NT2/D1 (cell line): ENCODE data around the gene COPZ1.

ENCODE experiments used
- DNase-seq: peaks from one replicate; pipeline ENCODE4 v3.0.0-alpha.2; 2011; ENCODE audit warnings: low read depth, low spot score
- H3K27me3 ChIP-seq: 2 replicates; pipeline ENCODE4 v1.6.0; 2011; ENCODE audit warnings: mild to moderate bottlenecking; ENCODE audit not compliant: insufficient read length, insufficient read depth
- H3K36me3 ChIP-seq: 2 replicates; pipeline ENCODE4 v1.6.1; 2011; ENCODE audit warnings: mild to moderate bottlenecking, low read length, mixed read lengths; ENCODE audit not compliant: insufficient read depth, insufficient read length
- H3K4me1 ChIP-seq: 2 replicates; pipeline ENCODE4 v1.5.1; 2011; ENCODE audit not compliant: insufficient read depth, insufficient read length
- H3K4me3 ChIP-seq: 2 replicates; pipeline ENCODE4 v1.5.1; 2011; ENCODE audit warnings: low read depth; ENCODE audit not compliant: insufficient read length
- H3K9ac ChIP-seq: 2 replicates; pipeline ENCODE4 v1.6.0; 2011; ENCODE audit warnings: low read depth; ENCODE audit not compliant: insufficient read length
- H3K9me3 ChIP-seq: 2 replicates; pipeline ENCODE4 v1.5.1; 2011; ENCODE audit warnings: mild to moderate bottlenecking, low read length; ENCODE audit not compliant: insufficient read depth
- SUZ12 ChIP-seq: IDR thresholded peaks from 2 replicates; pipeline ENCODE4 v1.6.1; 2011; ENCODE audit not compliant: insufficient read length, insufficient read depth; ENCODE audit errors: extremely low read depth
- YY1 ChIP-seq: IDR thresholded peaks from 2 replicates; pipeline ENCODE4 v1.6.1; 2011; ENCODE audit not compliant: insufficient read length, insufficient read depth
- ZNF274 ChIP-seq: IDR thresholded peaks from 2 replicates; pipeline ENCODE4 v1.6.1; 2011; ENCODE audit warnings: mild to moderate bottlenecking, low read depth, low read length

The COPZ1 gene

DNA sequence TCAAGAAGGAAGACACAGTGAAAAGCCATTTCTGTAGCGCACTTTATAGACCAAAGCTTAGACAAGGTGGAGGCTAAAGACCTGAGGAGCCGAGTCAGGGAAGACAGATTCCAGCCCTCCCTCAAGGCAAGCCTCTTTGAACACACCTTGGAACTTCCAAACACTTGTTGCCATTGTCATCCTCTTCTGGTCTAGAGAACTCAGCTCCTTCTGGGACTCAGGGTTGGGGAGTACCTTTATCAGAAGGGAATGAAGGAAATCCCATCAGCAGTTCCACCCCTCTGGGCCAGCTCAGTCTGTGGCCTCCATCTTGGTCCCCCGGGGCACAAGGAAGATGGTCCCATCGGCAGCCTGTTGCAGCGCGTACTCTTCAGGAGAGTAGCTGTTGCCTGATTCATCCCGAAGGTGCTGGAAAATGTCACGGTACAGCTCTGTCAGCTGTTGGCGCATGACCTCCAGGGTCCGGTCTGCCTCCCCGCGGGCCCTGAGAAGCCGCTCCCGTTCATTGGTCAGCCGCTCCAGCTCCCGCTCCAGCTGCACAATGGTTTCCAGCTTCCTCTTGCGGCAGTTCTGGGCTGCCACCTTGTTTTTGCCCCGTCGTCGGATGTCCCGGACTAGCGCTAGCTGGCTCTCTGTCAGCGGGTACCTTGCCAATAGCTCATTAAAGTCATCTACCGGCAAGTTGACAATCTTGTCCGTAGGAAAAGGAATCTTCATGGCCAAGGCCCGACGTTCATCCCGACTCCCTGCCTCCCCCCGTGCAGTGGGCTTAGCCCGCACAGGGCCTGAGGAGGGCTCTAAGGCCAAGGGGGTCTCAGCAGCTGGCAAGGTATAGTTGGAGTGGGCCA lies 32.6 kb upstream of the COPZ1 start:
- DNase-seq: no peak

DNA sequence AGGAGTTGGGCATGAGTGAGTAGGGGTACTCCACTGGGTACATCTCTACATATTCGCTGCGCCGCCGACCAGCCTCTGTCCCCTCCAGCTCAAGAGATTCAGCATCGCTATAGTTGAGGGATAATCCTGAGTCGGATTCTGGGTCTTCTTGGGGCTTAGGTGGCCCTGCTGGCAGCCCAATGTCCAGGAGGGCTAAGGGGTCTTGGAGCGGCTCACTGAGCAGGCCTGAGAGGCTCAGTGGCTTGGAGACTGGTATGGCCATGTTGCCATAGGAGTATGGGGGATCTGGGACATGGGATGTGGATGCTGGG lies 32.0 kb upstream of the COPZ1 start:
- Histone ChIP-seq H3K36me3 (peaks cover 12% of the 10 kb centered on the region), H3K9ac (no peak overlapping the region), H3K27me3 (no peaks in the 10 kb centered on the region), H3K4me1 (peaks cover 2% of the 10 kb centered on the region), H3K4me3 (no peak overlapping the region), H3K9me3 (no peaks in the 10 kb centered on the region)
- TF ChIP-seq ZNF274 (no peak), YY1 (no peak), SUZ12 (no peak)
- DNase-seq: no peak

More for the DNA sequence above, 32.6 kb upstream of the COPZ1 start:
- Histone ChIP-seq H3K36me3 (peaks cover 17% of the 10 kb centered on the region), H3K4me1 (peaks cover 2% of the 10 kb centered on the region), H3K27me3 (no peaks in the 10 kb centered on the region), H3K9ac (no peak overlapping the region), H3K9me3 (no peaks in the 10 kb centered on the region), H3K4me3 (no peak overlapping the region)
- TF ChIP-seq SUZ12: no peak
- no peak for TF ChIP-seq YY1
- TF ChIP-seq ZNF274: no peak

- no peak overlapping the region for H3K9ac ChIP-seq
- no peaks in the 10 kb centered on the region for H3K9me3 ChIP-seq
- H3K4me3 ChIP-seq: no peak overlapping the region
- no peaks in the 10 kb centered on the region for H3K27me3 ChIP-seq
- no peak for DNase-seq
- peaks cover 7% of the 10 kb centered on the region for H3K36me3 ChIP-seq
- peaks cover 2% of the 10 kb centered on the region for H3K4me1 ChIP-seq
- no peak for TF ChIP-seq YY1
- no peak for TF ChIP-seq ZNF274
These were observed 30.6 kb upstream of the COPZ1 start for GRCh38 chr12:54294152-54294952.

DNA sequence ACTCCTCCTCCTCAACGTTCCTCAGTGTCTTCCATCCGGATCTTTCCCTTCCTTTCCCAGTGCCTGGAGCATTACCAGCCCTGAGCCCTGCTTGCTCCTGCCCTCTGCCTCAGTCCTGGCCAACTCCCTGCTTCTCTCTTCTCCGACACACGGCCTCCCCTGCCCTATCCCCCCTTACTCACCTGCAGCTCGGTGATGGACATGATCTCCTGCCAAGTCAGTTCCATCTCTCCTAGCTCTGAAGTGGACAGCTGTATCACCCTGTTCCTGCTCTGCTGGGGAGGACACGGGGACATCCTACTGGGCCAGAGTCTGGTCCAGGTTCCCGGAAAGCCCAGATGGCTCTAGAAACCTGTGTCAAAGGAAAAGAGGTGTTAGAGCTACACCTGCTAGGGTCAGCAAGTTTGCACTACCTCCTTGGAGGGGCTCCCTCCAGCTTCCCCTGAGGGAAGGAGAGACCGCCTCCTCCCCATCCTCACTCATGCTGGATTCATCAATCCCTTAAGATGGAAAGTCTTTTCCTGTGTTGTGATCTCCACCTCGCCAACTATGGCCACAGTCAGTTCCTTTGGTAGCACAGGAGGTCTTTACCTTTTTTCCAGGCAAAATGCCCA lies 29.9 kb upstream of the COPZ1 start:
- Histone ChIP-seq H3K4me3 (no peak overlapping the region), H3K36me3 (peaks cover 7% of the 10 kb centered on the region), H3K27me3 (no peaks in the 10 kb centered on the region), H3K9me3 (no peaks in the 10 kb centered on the region), H3K9ac (no peak overlapping the region), H3K4me1 (peaks cover 2% of the 10 kb centered on the region)
- TF ChIP-seq YY1: no peak
- no peak for TF ChIP-seq ZNF274
- no peak for TF ChIP-seq SUZ12
- DNase-seq: no peak

- Histone ChIP-seq H3K9me3 (no peaks in the 10 kb centered on the region), H3K4me1 (peaks cover 6% of the 10 kb centered on the region), H3K4me3 (no peak overlapping the region), H3K27me3 (no peaks in the 10 kb centered on the region), H3K36me3 (peaks cover 3% of the 10 kb centered on the region), H3K9ac (no peak overlapping the region)
- no peak for TF ChIP-seq ZNF274
- no peak for TF ChIP-seq YY1
- no peak for TF ChIP-seq SUZ12
- DNase-seq: no peak
These were observed 28.4 kb upstream of the COPZ1 start for GRCh38 chr12:54296393-54297099.

DNA sequence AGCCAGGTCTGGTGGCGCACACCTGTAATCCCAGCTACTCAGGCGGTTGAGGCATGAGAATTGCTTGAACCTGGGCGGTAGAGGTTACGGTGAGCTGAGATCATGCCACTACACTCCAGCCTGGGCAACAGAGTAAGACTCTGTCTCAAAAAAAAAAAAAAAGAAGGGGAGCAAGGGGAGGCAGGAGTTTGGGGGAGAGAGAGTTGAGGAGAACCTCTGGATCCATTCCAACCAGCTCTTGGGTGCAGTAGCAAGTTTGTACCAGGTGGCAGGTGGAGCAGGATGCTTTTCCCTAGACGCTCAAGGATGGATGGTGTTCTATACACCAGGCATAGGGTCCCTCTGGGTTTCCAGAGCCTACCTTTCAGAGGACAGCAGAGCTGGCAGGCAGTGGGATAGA lies 26.0 kb upstream of the COPZ1 start:
- no peak overlapping the region for H3K9ac ChIP-seq
- TF ChIP-seq YY1 (no peak), SUZ12 (no peak), ZNF274 (no peak)
- H3K27me3 ChIP-seq: no peaks in the 10 kb centered on the region
- H3K4me3 ChIP-seq: no peak overlapping the region
- H3K9me3 ChIP-seq: no peaks in the 10 kb centered on the region
- DNase-seq: no peak
- H3K4me1 ChIP-seq: peaks cover 6% of the 10 kb centered on the region
- H3K36me3 ChIP-seq: no peaks in the 10 kb centered on the region
